Vagina (tissue), 2 donors: ENCODE results near the gene UBXN4.
"Not testable (repeated sequence)": the region's sequence is repeated elsewhere in the genome, so short reads cannot be mapped to it uniquely, and the experiment has no call there.

ENCODE experiments used
- POLR2A ChIP-seq, 2 donors: fragments of 450-650 bp; IDR thresholded peaks; one replicate each; pipeline ENCODE4 v1.6.1; 2017; ENCODE audit warnings: antibody characterized with exemption in 2 of 2, mild to moderate bottlenecking in 2 of 2, moderate library complexity in 2 of 2
- POLR2AphosphoS5 ChIP-seq, 2 donors: sonication (generic); formaldehyde crosslinking; IDR thresholded peaks; one replicate each; pipeline ENCODE4 v1.9.0; 2017; ENCODE audit warnings: antibody characterized with exemption in 2 of 2, mild to moderate bottlenecking in 2 of 2, low read depth in 1 of 2; ENCODE audit not compliant: insufficient read depth in 1 of 2
- TF ChIP-seq, protein P1 (sequence below), 3 experiments: fragments of 450-650 bp in 2 of 3; fragments of 200-600 bp in 1 of 3; sonication (generic) in 1 of 3; IDR thresholded peaks; one replicate each; pipeline ENCODE4 v1.5.1; 2017 to 2019; ENCODE audit warnings: antibody characterized with exemption in 3 of 3, mild to moderate bottlenecking in 2 of 3, moderate library complexity in 2 of 3

GRCh38 chr2:135704075-135704474 is 37.6 kb upstream of the UBXN4 start:
- TF ChIP-seq POLR2A (IDR thresholded peaks at IDR 0.05); POLR2AphosphoS5 (IDR thresholded peaks at IDR 0.05; ENCODE audit: insufficient read depth in 1 of 2, low read depth in 1 of 2): not testable (repeated sequence)
- TF ChIP-seq, protein P1, sequence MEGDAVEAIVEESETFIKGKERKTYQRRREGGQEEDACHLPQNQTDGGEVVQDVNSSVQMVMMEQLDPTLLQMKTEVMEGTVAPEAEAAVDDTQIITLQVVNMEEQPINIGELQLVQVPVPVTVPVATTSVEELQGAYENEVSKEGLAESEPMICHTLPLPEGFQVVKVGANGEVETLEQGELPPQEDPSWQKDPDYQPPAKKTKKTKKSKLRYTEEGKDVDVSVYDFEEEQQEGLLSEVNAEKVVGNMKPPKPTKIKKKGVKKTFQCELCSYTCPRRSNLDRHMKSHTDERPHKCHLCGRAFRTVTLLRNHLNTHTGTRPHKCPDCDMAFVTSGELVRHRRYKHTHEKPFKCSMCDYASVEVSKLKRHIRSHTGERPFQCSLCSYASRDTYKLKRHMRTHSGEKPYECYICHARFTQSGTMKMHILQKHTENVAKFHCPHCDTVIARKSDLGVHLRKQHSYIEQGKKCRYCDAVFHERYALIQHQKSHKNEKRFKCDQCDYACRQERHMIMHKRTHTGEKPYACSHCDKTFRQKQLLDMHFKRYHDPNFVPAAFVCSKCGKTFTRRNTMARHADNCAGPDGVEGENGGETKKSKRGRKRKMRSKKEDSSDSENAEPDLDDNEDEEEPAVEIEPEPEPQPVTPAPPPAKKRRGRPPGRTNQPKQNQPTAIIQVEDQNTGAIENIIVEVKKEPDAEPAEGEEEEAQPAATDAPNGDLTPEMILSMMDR (IDR thresholded peaks at IDR 0.05) = not testable (repeated sequence)
